ENCODE results near the gene INPP4B. TPM values are rescaled to one million over a fixed set of nuclear protein-coding genes. Genes with fewer than 3 reads are reported as not detected.
"Not testable (repeated sequence)": the region's sequence is repeated elsewhere in the genome, so short reads cannot be mapped to it uniquely, and the experiment has no call there.

The INPP4B gene
- total and polyA plus RNA-seq, 3 experiments from 2014 or later: 50.3 to 52.6 (median 52.6) TPM

- DNase-seq: no peak
These were observed 765.1 kb downstream of the INPP4B start for GRCh38 chr4:142081025-142081424.

GRCh38 chr4:142079959-142080358 lies 766.1 kb downstream of the INPP4B start:
- no peaks in the 10 kb centered on the region for H3K27me3 Mint-ChIP-seq
- no peaks in the 10 kb centered on the region for H3K9me3 ChIP-seq (ENCODE audit: low read length)
- H3K9me3 Mint-ChIP-seq: no peaks in the 10 kb centered on the region
- H3K36me3 Mint-ChIP-seq: peaks cover 7 to 63% (median 18%) of the 10 kb centered on the region in 3 donors
- no peak overlapping the region for H3K27ac ChIP-seq (ENCODE audit: low read depth, low read length)
- H3K27ac Mint-ChIP-seq: peak overlapping the region in 1 of 8 donors; percentile 14
- POLR2A ChIA-PET: no interaction called here
- CTCF ChIA-PET: no interaction called here
- H3K36me3 ChIP-seq (ENCODE audit: insufficient read depth, low read length): peaks cover 14% of the 10 kb centered on the region
- H3K4me3 ChIP-seq (ENCODE audit: low read length): no peak overlapping the region
- no peak overlapping the region for H3K4me3 Mint-ChIP-seq
- no peaks in the 10 kb centered on the region for H3K4me1 ChIP-seq (ENCODE audit: insufficient read depth, low read length)
- no peaks in the 10 kb centered on the region for H3K27me3 ChIP-seq (ENCODE audit: insufficient read depth, low read length, poor library complexity, severe bottlenecking)
- peaks cover 0 to 9% (median 3%) of the 10 kb centered on the region in 3 donors for H3K4me1 Mint-ChIP-seq
- DNase-seq: no peak

More at GRCh38 chr4:142081025-142081424, 765.1 kb downstream of the INPP4B start:
- Mint-ChIP-seq H3K4me1 (peaks cover 0 to 7% (median 3%) of the 10 kb centered on the region in 3 donors), H3K36me3 (peaks cover 8 to 65% (median 14%) of the 10 kb centered on the region in 3 donors), H3K9me3 (no peaks in the 10 kb centered on the region), H3K27ac (no peak overlapping the region), H3K4me3 (no peak overlapping the region), H3K27me3 (no peaks in the 10 kb centered on the region)
- CTCF ChIA-PET: no interaction called here
- Histone ChIP-seq H3K9me3 (ENCODE audit: low read length) (no peaks in the 10 kb centered on the region), H3K36me3 (ENCODE audit: insufficient read depth, low read length) (peaks cover 14% of the 10 kb centered on the region), H3K27ac (ENCODE audit: low read depth, low read length) (no peak overlapping the region), H3K4me1 (ENCODE audit: insufficient read depth, low read length) (no peaks in the 10 kb centered on the region), H3K27me3 (ENCODE audit: insufficient read depth, low read length, poor library complexity, severe bottlenecking) (no peaks in the 10 kb centered on the region), H3K4me3 (ENCODE audit: low read length) (no peak overlapping the region)
- POLR2A ChIA-PET: no interaction called here

GRCh38 chr4:142077048-142077447 lies 769.1 kb downstream of the INPP4B start:
- CTCF ChIA-PET: no interaction called here
- Histone ChIP-seq H3K27me3 (ENCODE audit: insufficient read depth, low read length, poor library complexity, severe bottlenecking) (no peaks in the 10 kb centered on the region), H3K36me3 (ENCODE audit: insufficient read depth, low read length) (peaks cover 10% of the 10 kb centered on the region), H3K4me1 (ENCODE audit: insufficient read depth, low read length) (no peaks in the 10 kb centered on the region), H3K4me3 (ENCODE audit: low read length) (no peak overlapping the region), H3K27ac (ENCODE audit: low read depth, low read length) (no peak overlapping the region), H3K9me3 (ENCODE audit: low read length) (no peaks in the 10 kb centered on the region)
- Mint-ChIP-seq H3K4me1 (peaks cover 4 to 9% (median 5%) of the 10 kb centered on the region in 3 donors), H3K4me3 (no peak overlapping the region), H3K27ac (no peak overlapping the region), H3K36me3 (peaks cover 23 to 68% (median 30%) of the 10 kb centered on the region in 3 donors), H3K27me3 (no peaks in the 10 kb centered on the region), H3K9me3 (peaks cover 0 to 2% (median 0%) of the 10 kb centered on the region in 5 donors)
- DNase-seq: no peak
- POLR2A ChIA-PET: interaction anchor here (0.7 kb wide), 1 partner anchor 56 kb away, joined by 3 read pairs; no protein-coding TSS in a partner anchor

GRCh38 chr4:142068304-142068703 lies 777.8 kb downstream of the INPP4B start:
- H3K27me3 ChIP-seq (ENCODE audit: insufficient read depth, low read length, poor library complexity, severe bottlenecking); POLR2A ChIA-PET; H3K27ac ChIP-seq (ENCODE audit: low read depth, low read length); CTCF ChIA-PET; H3K4me3 ChIP-seq (ENCODE audit: low read length); H3K9me3 ChIP-seq (ENCODE audit: low read length); H3K4me3 Mint-ChIP-seq; H3K27me3 Mint-ChIP-seq; H3K4me1 ChIP-seq (ENCODE audit: insufficient read depth, low read length); DNase-seq; H3K27ac Mint-ChIP-seq; H3K36me3 ChIP-seq (ENCODE audit: insufficient read depth, low read length): not testable (repeated sequence)
- Mint-ChIP-seq H3K4me1 (peaks cover 20 to 41% (median 33%) of the 10 kb centered on the region in 3 donors), H3K36me3 (peaks cover 45 to 77% (median 61%) of the 10 kb centered on the region in 3 donors), H3K9me3 (peaks cover 5 to 30% (median 17%) of the 10 kb centered on the region in 5 donors)

GRCh38 chr4:142066562-142066961 lies 779.5 kb downstream of the INPP4B start:
- H3K27ac ChIP-seq (ENCODE audit: low read depth, low read length); H3K27me3 ChIP-seq (ENCODE audit: insufficient read depth, low read length, poor library complexity, severe bottlenecking); H3K27me3 Mint-ChIP-seq; POLR2A ChIA-PET; DNase-seq; H3K27ac Mint-ChIP-seq; H3K4me3 Mint-ChIP-seq; H3K9me3 ChIP-seq (ENCODE audit: low read length); H3K4me3 ChIP-seq (ENCODE audit: low read length); H3K36me3 ChIP-seq (ENCODE audit: insufficient read depth, low read length); H3K4me1 ChIP-seq (ENCODE audit: insufficient read depth, low read length); CTCF ChIA-PET: not testable (repeated sequence)
- Mint-ChIP-seq H3K4me1 (peaks cover 25 to 43% (median 43%) of the 10 kb centered on the region in 3 donors), H3K9me3 (peaks cover 5 to 30% (median 16%) of the 10 kb centered on the region in 5 donors), H3K36me3 (peaks cover 42 to 66% (median 56%) of the 10 kb centered on the region in 3 donors)

GRCh38 chr4:142065086-142065647 lies 780.9 kb downstream of the INPP4B start:
- POLR2A ChIA-PET: no interaction called here
- CTCF ChIA-PET: no interaction called here
- Mint-ChIP-seq H3K4me1 (peaks cover 20 to 43% (median 42%) of the 10 kb centered on the region in 3 donors), H3K27me3 (no peaks in the 10 kb centered on the region), H3K4me3 (no peak overlapping the region), H3K9me3 (peaks cover 5 to 25% (median 13%) of the 10 kb centered on the region in 5 donors), H3K36me3 (peaks cover 37 to 55% (median 51%) of the 10 kb centered on the region in 3 donors), H3K27ac (peak overlapping the region in 1 of 8 donors; percentile 77)
- Histone ChIP-seq H3K36me3 (ENCODE audit: insufficient read depth, low read length) (no peaks in the 10 kb centered on the region), H3K9me3 (ENCODE audit: low read length) (no peaks in the 10 kb centered on the region), H3K4me1 (ENCODE audit: insufficient read depth, low read length) (no peaks in the 10 kb centered on the region), H3K27ac (ENCODE audit: low read depth, low read length) (no peak overlapping the region), H3K27me3 (ENCODE audit: insufficient read depth, low read length, poor library complexity, severe bottlenecking) (no peaks in the 10 kb centered on the region), H3K4me3 (ENCODE audit: low read length) (no peak overlapping the region)
- no peak for DNase-seq

GRCh38 chr4:142064181-142064580 lies 781.9 kb downstream of the INPP4B start:
- Mint-ChIP-seq H3K9me3 (peaks cover 3 to 19% (median 9%) of the 10 kb centered on the region in 5 donors), H3K27ac (no peak overlapping the region), H3K4me1 (peaks cover 12 to 46% (median 35%) of the 10 kb centered on the region in 3 donors), H3K4me3 (no peak overlapping the region), H3K27me3 (no peaks in the 10 kb centered on the region), H3K36me3 (peaks cover 28 to 46% (median 41%) of the 10 kb centered on the region in 3 donors)
- no peaks in the 10 kb centered on the region for H3K27me3 ChIP-seq (ENCODE audit: insufficient read depth, low read length, poor library complexity, severe bottlenecking)
- no peak overlapping the region for H3K4me3 ChIP-seq (ENCODE audit: low read length)
- POLR2A ChIA-PET: no interaction called here
- CTCF ChIA-PET: interaction anchor here (1.5 kb wide), 1 partner anchor 22 kb away, joined by 3 read pairs; no protein-coding TSS in a partner anchor
- H3K27ac ChIP-seq (ENCODE audit: low read depth, low read length): no peak overlapping the region
- no peaks in the 10 kb centered on the region for H3K9me3 ChIP-seq (ENCODE audit: low read length)
- H3K4me1 ChIP-seq (ENCODE audit: insufficient read depth, low read length): no peaks in the 10 kb centered on the region
- DNase-seq: no peak
- no peaks in the 10 kb centered on the region for H3K36me3 ChIP-seq (ENCODE audit: insufficient read depth, low read length)

- Histone ChIP-seq H3K4me3 (ENCODE audit: low read length) (no peak overlapping the region), H3K36me3 (ENCODE audit: insufficient read depth, low read length) (no peaks in the 10 kb centered on the region), H3K27me3 (ENCODE audit: insufficient read depth, low read length, poor library complexity, severe bottlenecking) (no peaks in the 10 kb centered on the region), H3K4me1 (ENCODE audit: insufficient read depth, low read length) (no peaks in the 10 kb centered on the region), H3K9me3 (ENCODE audit: low read length) (no peaks in the 10 kb centered on the region), H3K27ac (ENCODE audit: low read depth, low read length) (no peak overlapping the region)
- Mint-ChIP-seq H3K27ac (peak overlapping the region in 1 of 8 donors; percentile 45), H3K36me3 (peaks cover 7 to 30% (median 18%) of the 10 kb centered on the region in 3 donors), H3K4me1 (peaks cover 31 to 68% (median 46%) of the 10 kb centered on the region in 3 donors), H3K27me3 (no peaks in the 10 kb centered on the region), H3K4me3 (no peak overlapping the region), H3K9me3 (no peaks in the 10 kb centered on the region)
- CTCF ChIA-PET: no interaction called here
- POLR2A ChIA-PET: no interaction called here
- no peak for DNase-seq
These were observed 800.1 kb downstream of the INPP4B start for GRCh38 chr4:142045996-142046395.
